ENCODE results near the gene RGS6.

Gene RGS6

DNA sequence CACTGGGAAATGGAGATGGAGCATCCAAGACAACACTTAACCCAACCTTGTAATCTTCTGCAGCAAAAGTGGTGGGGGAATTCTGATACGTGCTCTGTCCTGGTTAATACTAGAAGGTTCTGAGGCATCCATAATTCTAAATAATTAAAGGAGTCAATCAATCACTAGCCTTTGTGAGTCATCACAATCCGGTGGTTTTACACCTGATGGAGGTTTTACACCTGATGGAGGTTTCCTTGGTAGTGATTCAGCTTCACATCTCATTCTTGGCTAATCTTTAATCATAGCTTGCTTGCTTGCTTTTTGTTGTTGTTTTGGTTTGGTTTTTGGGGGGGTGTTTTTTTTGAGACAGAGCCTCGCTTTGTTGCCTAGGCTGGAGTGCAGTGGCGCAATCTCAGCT is 618.3 kb downstream of the RGS6 start:
- Histone ChIP-seq H3K9ac (ENCODE audit: low read length in 2 of 2) (no peak overlapping the region), H3K27ac (ENCODE audit: low read length) (no peak overlapping the region), H3K36me3 (ENCODE audit: control insufficient read depth in 2 of 2, insufficient read depth in 2 of 2, low read length in 2 of 2) (no peaks in the 10 kb centered on the region), H3K4me3 (ENCODE audit: low read length in 2 of 2) (no peak overlapping the region), H3K27me3 (ENCODE audit: control insufficient read depth in 1 of 2, insufficient read depth in 2 of 2, low read length in 2 of 2) (peaks cover 7 to 9% of the 10 kb centered on the region in 2 donors), H3K9me3 (ENCODE audit: control insufficient read depth in 2 of 2, low read length in 2 of 2) (no peaks in the 10 kb centered on the region), H3K4me1 (ENCODE audit: control insufficient read depth, insufficient read depth, low read length) (peaks cover 2% of the 10 kb centered on the region)

DNA sequence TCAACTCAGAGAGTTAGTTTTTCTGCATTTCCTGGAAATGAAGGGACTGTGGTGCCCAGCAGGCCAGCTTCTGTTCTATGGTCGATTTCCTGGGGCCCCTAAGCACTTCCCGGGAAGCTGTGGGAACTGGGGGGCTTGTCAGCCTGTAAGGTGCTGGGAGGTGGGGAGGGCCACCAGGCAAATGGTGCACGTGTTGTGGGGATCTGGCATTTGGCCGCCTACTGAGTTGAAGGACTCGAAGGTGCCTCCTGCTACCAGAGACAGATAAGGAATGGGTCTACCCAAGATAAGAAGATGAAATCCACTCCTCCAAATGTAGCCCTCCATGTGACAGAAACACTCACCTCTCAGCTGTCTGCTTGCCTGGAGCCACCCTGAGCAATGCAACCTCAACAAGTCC is 620.0 kb downstream of the RGS6 start:
- H3K4me3 ChIP-seq (ENCODE audit: low read length in 2 of 2), result no peak overlapping the region
- H3K9me3 ChIP-seq (ENCODE audit: control insufficient read depth in 2 of 2, low read length in 2 of 2), result no peaks in the 10 kb centered on the region

DNA sequence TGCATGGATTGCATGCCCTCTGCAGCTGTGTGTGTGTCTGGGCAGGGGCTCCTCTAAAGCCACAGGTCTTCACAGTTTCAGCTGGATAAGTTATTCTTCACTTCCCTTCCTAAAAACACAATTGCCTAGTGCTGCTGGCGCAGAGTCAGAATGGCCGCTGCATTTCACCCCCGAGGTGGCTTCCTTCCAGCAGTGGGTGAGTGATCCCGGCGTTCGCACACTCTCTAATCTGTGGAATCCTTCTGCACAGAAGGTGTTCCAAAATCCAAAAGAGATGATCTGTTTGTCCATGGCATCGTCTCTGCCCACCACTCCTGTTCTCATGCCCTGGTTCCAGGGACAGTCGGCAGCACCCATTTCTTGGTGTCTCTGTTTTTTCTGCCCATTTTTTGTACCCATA is 620.9 kb downstream of the RGS6 start:
- Histone ChIP-seq H3K9me3 (ENCODE audit: control insufficient read depth in 2 of 2, low read length in 2 of 2) (no peaks in the 10 kb centered on the region), H3K36me3 (ENCODE audit: control insufficient read depth in 2 of 2, insufficient read depth in 2 of 2, low read length in 2 of 2) (no peaks in the 10 kb centered on the region), H3K9ac (ENCODE audit: low read length in 2 of 2) (no peak overlapping the region), H3K27me3 (ENCODE audit: control insufficient read depth in 1 of 2, insufficient read depth in 2 of 2, low read length in 2 of 2) (peaks cover 4 to 7% of the 10 kb centered on the region in 2 donors), H3K4me3 (ENCODE audit: low read length in 2 of 2) (no peak overlapping the region), H3K4me1 (ENCODE audit: control insufficient read depth, insufficient read depth, low read length) (peaks cover 2% of the 10 kb centered on the region), H3K27ac (ENCODE audit: low read length) (no peak overlapping the region)

More for the DNA sequence above, 620.0 kb downstream of the RGS6 start:
- peaks cover 4 to 7% of the 10 kb centered on the region in 2 donors for H3K27me3 ChIP-seq (ENCODE audit: control insufficient read depth in 1 of 2, insufficient read depth in 2 of 2, low read length in 2 of 2)
- no peak overlapping the region for H3K9ac ChIP-seq (ENCODE audit: low read length in 2 of 2)
- no peaks in the 10 kb centered on the region for H3K36me3 ChIP-seq (ENCODE audit: control insufficient read depth in 2 of 2, insufficient read depth in 2 of 2, low read length in 2 of 2)
- H3K27ac ChIP-seq (ENCODE audit: low read length), result no peak overlapping the region
- peaks cover 2% of the 10 kb centered on the region for H3K4me1 ChIP-seq (ENCODE audit: control insufficient read depth, insufficient read depth, low read length)

DNA sequence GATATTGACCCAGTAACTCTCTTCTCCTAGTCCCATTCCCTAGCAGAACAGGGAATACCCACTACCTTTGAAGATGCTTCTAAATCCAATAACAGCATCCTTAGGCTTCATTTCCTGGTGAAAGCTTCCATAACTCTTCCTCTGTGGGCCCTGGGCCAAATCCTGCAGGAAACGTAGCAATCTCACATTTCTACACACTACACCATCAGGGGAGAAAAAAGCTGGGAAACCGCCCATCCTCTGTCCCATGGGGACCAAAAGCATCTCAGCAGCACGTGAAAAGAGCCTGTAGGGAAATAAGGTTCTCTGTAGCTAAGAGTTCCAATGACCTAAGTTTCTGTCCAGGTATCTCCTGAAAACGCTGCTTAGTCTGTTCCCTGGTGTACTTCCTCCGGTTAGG is 621.4 kb downstream of the RGS6 start:
- H3K36me3 ChIP-seq (ENCODE audit: control insufficient read depth in 2 of 2, insufficient read depth in 2 of 2, low read length in 2 of 2), result no peaks in the 10 kb centered on the region
- no peak overlapping the region for H3K9ac ChIP-seq (ENCODE audit: low read length in 2 of 2)
- H3K27me3 ChIP-seq (ENCODE audit: control insufficient read depth in 1 of 2, insufficient read depth in 2 of 2, low read length in 2 of 2), result peaks cover 4 to 7% of the 10 kb centered on the region in 2 donors
- H3K4me1 ChIP-seq (ENCODE audit: control insufficient read depth, insufficient read depth, low read length), result peaks cover 2% of the 10 kb centered on the region
- H3K9me3 ChIP-seq (ENCODE audit: control insufficient read depth in 2 of 2, low read length in 2 of 2), result no peaks in the 10 kb centered on the region
- H3K27ac ChIP-seq (ENCODE audit: low read length), result no peak overlapping the region
- H3K4me3 ChIP-seq (ENCODE audit: low read length in 2 of 2), result no peak overlapping the region

DNA sequence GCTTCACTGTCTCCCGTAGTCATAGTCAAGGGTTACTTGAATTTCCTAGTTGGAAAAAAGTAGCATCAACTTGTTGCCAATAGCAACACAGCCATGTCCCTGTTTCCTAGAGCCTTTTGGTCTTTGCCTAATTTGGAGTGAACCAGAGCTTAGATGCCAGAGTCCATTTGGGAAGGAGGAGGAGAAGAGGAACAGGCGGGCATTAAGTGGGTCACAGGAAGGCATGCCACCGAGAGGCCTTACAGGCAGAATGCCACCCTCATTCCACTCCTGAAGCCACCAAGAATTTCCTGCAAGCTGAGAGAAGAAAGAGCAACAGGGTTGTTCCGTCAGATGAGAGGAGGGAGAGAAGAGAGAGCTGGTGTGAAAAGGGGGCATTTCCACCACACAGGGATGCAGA is 622.2 kb downstream of the RGS6 start:
- H3K9me3 ChIP-seq (ENCODE audit: control insufficient read depth in 2 of 2, low read length in 2 of 2), result no peaks in the 10 kb centered on the region
- H3K9ac ChIP-seq (ENCODE audit: low read length in 2 of 2), result no peak overlapping the region
- H3K27ac ChIP-seq (ENCODE audit: low read length), result no peak overlapping the region

DNA sequence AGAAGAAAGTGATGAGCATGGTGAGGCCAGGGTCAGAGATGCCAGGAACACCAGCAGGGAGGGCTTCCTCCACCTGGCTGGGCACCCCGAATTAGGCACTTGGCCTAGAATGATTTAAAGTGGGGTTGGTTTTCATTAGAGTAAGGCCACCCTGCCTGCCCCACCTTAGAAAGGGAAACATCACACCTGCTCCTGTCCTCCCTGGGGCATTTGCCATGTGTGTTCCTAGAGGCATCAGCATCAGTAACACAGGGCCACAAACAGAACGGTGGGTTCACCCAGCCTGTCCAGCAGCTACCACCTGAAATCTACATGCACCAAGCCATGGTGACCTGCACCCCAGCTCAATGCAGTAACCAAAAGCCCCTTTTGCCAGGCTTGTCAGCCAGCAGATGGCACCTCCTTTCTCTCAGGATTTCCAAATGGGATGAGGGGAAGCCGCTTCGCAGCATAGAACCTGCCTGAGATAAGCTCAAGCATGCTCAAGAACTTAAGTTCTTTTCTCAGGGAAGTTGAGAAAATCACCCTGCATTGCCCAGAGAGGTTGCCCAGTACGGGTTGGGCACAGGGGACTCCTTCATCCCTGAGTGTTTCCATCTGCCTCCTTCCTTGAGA is 622.9 kb downstream of the RGS6 start:
- no peak overlapping the region for H3K9ac ChIP-seq (ENCODE audit: low read length in 2 of 2)
- H3K27ac ChIP-seq (ENCODE audit: low read length), result no peak overlapping the region
- H3K4me1 ChIP-seq (ENCODE audit: control insufficient read depth, insufficient read depth, low read length), result peaks cover 2% of the 10 kb centered on the region
- H3K4me3 ChIP-seq (ENCODE audit: low read length in 2 of 2), result no peak overlapping the region
- H3K9me3 ChIP-seq (ENCODE audit: control insufficient read depth in 2 of 2, low read length in 2 of 2), result no peaks in the 10 kb centered on the region
- no peaks in the 10 kb centered on the region for H3K36me3 ChIP-seq (ENCODE audit: control insufficient read depth in 2 of 2, insufficient read depth in 2 of 2, low read length in 2 of 2)
- H3K27me3 ChIP-seq (ENCODE audit: control insufficient read depth in 1 of 2, insufficient read depth in 2 of 2, low read length in 2 of 2), result peaks cover 4% of the 10 kb centered on the region in 2 donors

More for the DNA sequence above, 622.2 kb downstream of the RGS6 start:
- no peak overlapping the region for H3K4me3 ChIP-seq (ENCODE audit: low read length in 2 of 2)
- H3K36me3 ChIP-seq (ENCODE audit: control insufficient read depth in 2 of 2, insufficient read depth in 2 of 2, low read length in 2 of 2), result no peaks in the 10 kb centered on the region
- H3K27me3 ChIP-seq (ENCODE audit: control insufficient read depth in 1 of 2, insufficient read depth in 2 of 2, low read length in 2 of 2), result peaks cover 4 to 7% of the 10 kb centered on the region in 2 donors
- H3K4me1 ChIP-seq (ENCODE audit: control insufficient read depth, insufficient read depth, low read length), result peaks cover 2% of the 10 kb centered on the region

DNA sequence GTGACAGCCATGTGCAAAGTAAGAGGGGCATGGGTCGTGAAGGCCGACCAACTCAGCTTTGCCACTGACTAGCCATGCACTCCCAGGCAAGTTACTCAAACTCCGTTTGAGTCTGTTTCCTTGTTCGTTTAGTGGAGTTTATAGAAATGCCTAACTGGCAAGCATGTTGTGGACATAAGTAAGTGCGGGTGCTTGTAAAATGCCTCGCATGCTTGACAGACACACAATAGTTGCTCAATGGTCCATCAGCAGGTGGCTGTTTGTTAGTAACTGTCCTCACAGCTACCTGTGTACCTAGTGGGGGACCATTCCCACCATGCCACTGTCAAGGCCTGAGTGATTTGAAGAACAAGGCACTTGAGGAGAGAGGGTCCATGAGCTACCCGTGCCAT is 623.4 kb downstream of the RGS6 start:
- Histone ChIP-seq H3K4me1 (ENCODE audit: control insufficient read depth, insufficient read depth, low read length) (peaks cover 2% of the 10 kb centered on the region), H3K36me3 (ENCODE audit: control insufficient read depth in 2 of 2, insufficient read depth in 2 of 2, low read length in 2 of 2) (no peaks in the 10 kb centered on the region), H3K27me3 (ENCODE audit: control insufficient read depth in 1 of 2, insufficient read depth in 2 of 2, low read length in 2 of 2) (peaks cover 4% of the 10 kb centered on the region in 2 donors), H3K27ac (ENCODE audit: low read length) (no peak overlapping the region), H3K9ac (ENCODE audit: low read length in 2 of 2) (no peak overlapping the region), H3K9me3 (ENCODE audit: control insufficient read depth in 2 of 2, low read length in 2 of 2) (no peaks in the 10 kb centered on the region), H3K4me3 (ENCODE audit: low read length in 2 of 2) (no peak overlapping the region)

DNA sequence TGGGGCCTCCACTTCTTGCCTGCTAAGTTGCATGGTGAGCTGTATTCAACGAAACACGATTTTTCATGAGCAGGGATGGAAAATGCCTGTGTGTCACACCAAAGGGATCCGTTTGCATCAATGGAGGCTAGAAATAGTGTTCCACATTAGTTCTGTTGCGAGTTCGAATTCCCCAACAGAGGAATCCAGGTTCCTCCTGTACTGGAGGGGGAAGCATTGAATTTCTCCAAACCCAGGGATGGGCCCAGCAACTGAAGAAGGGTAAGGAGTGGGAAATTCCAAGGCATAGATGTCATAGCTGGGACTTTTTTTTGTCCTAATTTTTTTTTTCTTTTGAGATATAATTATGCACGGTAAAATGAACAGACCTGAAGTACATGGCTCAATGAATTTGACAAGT is 625.4 kb downstream of the RGS6 start:
- Histone ChIP-seq H3K27ac (ENCODE audit: low read length) (no peak overlapping the region), H3K36me3 (ENCODE audit: control insufficient read depth in 2 of 2, insufficient read depth in 2 of 2, low read length in 2 of 2) (no peaks in the 10 kb centered on the region), H3K27me3 (ENCODE audit: control insufficient read depth in 1 of 2, insufficient read depth in 2 of 2, low read length in 2 of 2) (peaks cover 3 to 4% of the 10 kb centered on the region in 2 donors), H3K4me1 (ENCODE audit: control insufficient read depth, insufficient read depth, low read length) (peaks cover 2% of the 10 kb centered on the region), H3K4me3 (ENCODE audit: low read length in 2 of 2) (no peak overlapping the region), H3K9ac (ENCODE audit: low read length in 2 of 2) (no peak overlapping the region), H3K9me3 (ENCODE audit: control insufficient read depth in 2 of 2, low read length in 2 of 2) (no peaks in the 10 kb centered on the region)

DNA sequence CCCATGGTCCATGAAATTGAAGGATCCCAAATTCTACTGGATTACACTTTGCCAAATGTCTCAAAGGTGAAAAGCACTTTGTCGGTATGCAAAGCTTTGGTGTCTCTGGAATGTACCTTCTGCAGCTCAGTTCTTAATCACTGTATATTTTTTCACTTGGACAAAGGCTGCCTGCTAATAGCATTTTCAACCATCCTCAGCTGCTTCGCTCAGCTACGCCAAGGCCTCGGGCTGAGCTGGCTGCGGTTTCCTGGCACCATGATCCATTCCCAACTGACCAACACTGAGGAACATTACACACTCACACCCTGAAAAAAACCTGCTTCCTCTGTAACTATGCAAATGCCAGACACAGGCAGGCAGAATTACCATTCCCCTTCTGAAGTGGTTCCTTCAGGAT is 626.5 kb downstream of the RGS6 start:
- Histone ChIP-seq H3K4me1 (ENCODE audit: control insufficient read depth, insufficient read depth, low read length) (no peaks in the 10 kb centered on the region), H3K9me3 (ENCODE audit: control insufficient read depth in 2 of 2, low read length in 2 of 2) (no peaks in the 10 kb centered on the region), H3K9ac (ENCODE audit: low read length in 2 of 2) (no peak overlapping the region), H3K4me3 (ENCODE audit: low read length in 2 of 2) (no peak overlapping the region), H3K27ac (ENCODE audit: low read length) (no peak overlapping the region), H3K36me3 (ENCODE audit: control insufficient read depth in 2 of 2, insufficient read depth in 2 of 2, low read length in 2 of 2) (no peaks in the 10 kb centered on the region), H3K27me3 (ENCODE audit: control insufficient read depth in 1 of 2, insufficient read depth in 2 of 2, low read length in 2 of 2) (peaks cover 0 to 4% of the 10 kb centered on the region in 2 donors)

DNA sequence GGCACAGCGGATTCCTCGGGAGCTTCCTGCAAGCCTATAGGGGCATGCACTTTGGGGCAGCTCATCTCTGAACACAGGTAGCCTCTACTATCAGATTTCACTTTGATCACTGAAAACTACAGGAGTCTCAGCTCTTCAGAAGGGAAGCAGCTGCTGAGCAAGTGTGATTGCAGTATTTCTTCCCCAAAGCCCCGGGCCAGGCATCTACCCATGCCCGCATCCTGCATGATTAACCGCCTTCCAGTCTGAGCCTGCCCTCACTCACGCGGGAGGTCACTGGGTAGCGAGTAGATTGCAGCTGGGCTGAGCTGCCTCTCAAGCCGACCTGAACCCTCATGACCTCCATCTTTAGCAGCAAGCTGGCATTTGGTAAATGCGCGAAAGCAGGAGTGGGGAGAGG is 627.0 kb downstream of the RGS6 start:
- Histone ChIP-seq H3K27me3 (ENCODE audit: control insufficient read depth in 1 of 2, insufficient read depth in 2 of 2, low read length in 2 of 2) (peaks cover 0 to 4% of the 10 kb centered on the region in 2 donors), H3K36me3 (ENCODE audit: control insufficient read depth in 2 of 2, insufficient read depth in 2 of 2, low read length in 2 of 2) (no peaks in the 10 kb centered on the region), H3K4me1 (ENCODE audit: control insufficient read depth, insufficient read depth, low read length) (no peaks in the 10 kb centered on the region), H3K4me3 (ENCODE audit: low read length in 2 of 2) (no peak overlapping the region), H3K9ac (ENCODE audit: low read length in 2 of 2) (no peak overlapping the region), H3K27ac (ENCODE audit: low read length) (no peak overlapping the region), H3K9me3 (ENCODE audit: control insufficient read depth in 2 of 2, low read length in 2 of 2) (no peaks in the 10 kb centered on the region)

DNA sequence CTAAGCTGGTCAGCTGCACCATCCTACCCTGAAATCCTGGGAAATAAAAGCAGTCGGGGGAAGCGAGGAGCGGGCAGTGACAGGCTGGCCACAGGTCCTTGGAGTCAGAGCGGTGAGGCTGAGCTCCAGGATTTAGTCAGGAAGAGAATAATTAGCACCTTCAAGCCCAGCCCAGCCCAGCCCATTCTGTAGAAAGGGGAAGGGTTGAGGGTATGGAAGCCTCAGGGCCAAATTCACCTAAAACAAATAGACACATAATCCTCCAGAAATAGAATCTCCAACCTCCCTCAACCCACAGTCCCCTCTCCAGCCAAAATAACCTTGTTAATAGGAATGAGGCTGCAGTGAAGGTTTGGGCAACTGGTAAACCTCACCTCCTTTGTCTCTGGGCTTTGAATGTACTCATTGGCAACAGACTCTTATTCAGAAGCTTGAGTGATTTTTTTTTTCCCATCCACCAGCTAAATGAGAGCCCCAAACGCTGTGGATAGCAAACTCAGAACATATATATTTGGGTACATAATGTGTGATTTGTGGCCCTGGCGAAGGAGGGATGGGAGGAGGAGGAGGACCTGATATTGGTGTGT is 627.5 kb downstream of the RGS6 start:
- no peaks in the 10 kb centered on the region for H3K9me3 ChIP-seq (ENCODE audit: control insufficient read depth in 2 of 2, low read length in 2 of 2)
- no peak overlapping the region for H3K27ac ChIP-seq (ENCODE audit: low read length)
- no peak overlapping the region for H3K9ac ChIP-seq (ENCODE audit: low read length in 2 of 2)
- H3K27me3 ChIP-seq (ENCODE audit: control insufficient read depth in 1 of 2, insufficient read depth in 2 of 2, low read length in 2 of 2), result peaks cover 0 to 4% of the 10 kb centered on the region in 2 donors
- H3K4me1 ChIP-seq (ENCODE audit: control insufficient read depth, insufficient read depth, low read length), result no peaks in the 10 kb centered on the region
- H3K36me3 ChIP-seq (ENCODE audit: control insufficient read depth in 2 of 2, insufficient read depth in 2 of 2, low read length in 2 of 2), result no peaks in the 10 kb centered on the region
- no peak overlapping the region for H3K4me3 ChIP-seq (ENCODE audit: low read length in 2 of 2)

Data from stomach smooth muscle (tissue), 2 donors.